ENCODE results near the gene PSEN1. TPM values are rescaled to one million over a fixed set of nuclear protein-coding genes. Genes with fewer than 3 reads are reported as not detected.

The PSEN1 gene
- total and polyA plus RNA-seq, 10 of the 15 experiments (the other 5 are each of a cell fraction or from before 2014, with no cell fraction given): 8.9 to 32.3 (median 21.8) TPM

DNA sequence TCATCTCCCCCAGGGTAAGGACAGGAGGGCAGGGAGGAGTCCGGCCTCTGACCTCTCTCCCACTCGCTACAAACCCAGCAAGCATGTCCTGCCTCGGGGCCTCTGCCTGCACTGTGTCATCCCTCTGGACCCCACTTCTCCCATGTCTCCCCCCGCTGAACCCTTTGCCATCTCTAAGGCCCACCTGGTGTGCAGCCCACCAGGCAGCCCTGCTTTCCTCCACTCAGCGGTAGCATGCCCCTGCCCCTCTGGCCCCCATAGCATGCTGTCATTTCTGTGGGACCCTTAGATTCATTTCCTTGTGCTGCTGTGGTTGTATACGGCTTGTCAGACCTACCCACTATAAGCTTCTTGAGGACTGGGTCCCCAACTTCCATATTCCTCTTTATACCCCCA lies 118.7 kb downstream of the PSEN1 start:
- Histone ChIP-seq H3K79me2 (ENCODE audit: control insufficient read depth, insufficient read depth, low read length) (no peaks in the 10 kb centered on the region), H3K9me3 (replicated peaks; ENCODE audit: control insufficient read depth, insufficient read depth, low read length) (no peaks in the 10 kb centered on the region), H3K4me3 (no peak overlapping the region), H3K9ac (ENCODE audit: control insufficient read depth, insufficient read depth, low read length) (no peak overlapping the region), H3K36me3 (ENCODE audit: control insufficient read depth in 2 of 2, insufficient read depth in 2 of 2, low read length in 1 of 2) (no peaks in the 10 kb centered on the region; a peak in 1 of 4 replicates), H3K4me1 (ENCODE audit: control insufficient read depth, insufficient read depth, low read length) (no peaks in the 10 kb centered on the region; the same call in 1 of the 2 replicates), H4K20me1 (ENCODE audit: control insufficient read depth, insufficient read depth) (no peaks in the 10 kb centered on the region), H2AFZ (ENCODE audit: control insufficient read depth, low read depth, low read length) (no peak overlapping the region), H3K27me3 (replicated peaks in 1 of 2; ENCODE audit: control insufficient read depth in 2 of 2, insufficient read depth in 2 of 2, low read length in 1 of 2) (no peaks in the 10 kb centered on the region), H3K4me2 (ENCODE audit: control insufficient read depth, insufficient read depth) (no peak overlapping the region), H3K27ac (ENCODE audit: control insufficient read depth, insufficient read depth) (no peak overlapping the region)
- no peak for DNase-seq (ENCODE audit: low read depth, low spot score)
- FAIRE-seq: no peak
- intact Hi-C loops (cut with micrococcal nuclease; ENCODE audit: unreplicated experiment) (no loop called here), in situ Hi-C loops (cut with MboI) (no loop called here)
- no TSS peak for BruUV-seq (replicated peaks)
- ChIA-PET SMC1A (ENCODE audit: uncharacterized antibody, unreplicated experiment) (interaction anchor here (1.2 kb wide), 1 partner anchor 33 kb away, joined by 3 read pairs; no protein-coding TSS in a partner anchor), POLR2A (no interaction called here), CTCF (interaction anchor here (1.0 kb wide), 1 partner anchor 23 kb away, joined by 4 read pairs; no protein-coding TSS in a partner anchor), RAD21 (ENCODE audit: unreplicated experiment) (no interaction called here)
- TF ChIP-seq, protein P1, sequence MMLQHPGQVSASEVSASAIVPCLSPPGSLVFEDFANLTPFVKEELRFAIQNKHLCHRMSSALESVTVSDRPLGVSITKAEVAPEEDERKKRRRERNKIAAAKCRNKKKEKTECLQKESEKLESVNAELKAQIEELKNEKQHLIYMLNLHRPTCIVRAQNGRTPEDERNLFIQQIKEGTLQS (IDR thresholded peaks at IDR 0.05; ENCODE audit: borderline replicate concordance, extremely low read depth, low read depth, low read length): no peak
- TF ChIP-seq, protein P2, sequence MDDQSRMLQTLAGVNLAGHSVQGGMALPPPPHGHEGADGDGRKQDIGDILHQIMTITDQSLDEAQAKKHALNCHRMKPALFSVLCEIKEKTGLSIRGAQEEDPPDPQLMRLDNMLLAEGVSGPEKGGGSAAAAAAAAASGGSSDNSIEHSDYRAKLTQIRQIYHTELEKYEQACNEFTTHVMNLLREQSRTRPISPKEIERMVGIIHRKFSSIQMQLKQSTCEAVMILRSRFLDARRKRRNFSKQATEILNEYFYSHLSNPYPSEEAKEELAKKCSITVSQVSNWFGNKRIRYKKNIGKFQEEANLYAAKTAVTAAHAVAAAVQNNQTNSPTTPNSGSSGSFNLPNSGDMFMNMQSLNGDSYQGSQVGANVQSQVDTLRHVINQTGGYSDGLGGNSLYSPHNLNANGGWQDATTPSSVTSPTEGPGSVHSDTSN (IDR thresholded peaks at IDR 0.05; ENCODE audit: insufficient replicate concordance, low read depth, low read length): no peak
- no peak for TF ChIP-seq POLR2AphosphoS5 (IDR thresholded peaks at IDR 0.05; ENCODE audit: low read length)
- TF ChIP-seq, protein P3, sequence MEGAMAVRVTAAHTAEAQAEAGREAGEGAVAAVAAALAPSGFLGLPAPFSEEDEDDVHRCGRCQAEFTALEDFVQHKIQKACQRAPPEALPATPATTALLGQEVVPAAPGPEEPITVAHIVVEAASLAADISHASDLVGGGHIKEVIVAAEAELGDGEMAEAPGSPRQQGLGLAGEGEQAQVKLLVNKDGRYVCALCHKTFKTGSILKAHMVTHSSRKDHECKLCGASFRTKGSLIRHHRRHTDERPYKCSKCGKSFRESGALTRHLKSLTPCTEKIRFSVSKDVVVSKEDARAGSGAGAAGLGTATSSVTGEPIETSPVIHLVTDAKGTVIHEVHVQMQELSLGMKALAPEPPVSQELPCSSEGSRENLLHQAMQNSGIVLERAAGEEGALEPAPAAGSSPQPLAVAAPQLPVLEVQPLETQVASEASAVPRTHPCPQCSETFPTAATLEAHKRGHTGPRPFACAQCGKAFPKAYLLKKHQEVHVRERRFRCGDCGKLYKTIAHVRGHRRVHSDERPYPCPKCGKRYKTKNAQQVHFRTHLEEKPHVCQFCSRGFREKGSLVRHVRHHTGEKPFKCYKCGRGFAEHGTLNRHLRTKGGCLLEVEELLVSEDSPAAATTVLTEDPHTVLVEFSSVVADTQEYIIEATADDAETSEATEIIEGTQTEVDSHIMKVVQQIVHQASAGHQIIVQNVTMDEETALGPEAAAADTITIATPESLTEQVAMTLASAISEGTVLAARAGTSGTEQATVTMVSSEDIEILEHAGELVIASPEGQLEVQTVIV (IDR thresholded peaks at IDR 0.05; ENCODE audit: borderline replicate concordance, partially characterized antibody): no peak
- TF ChIP-seq, protein P4, sequence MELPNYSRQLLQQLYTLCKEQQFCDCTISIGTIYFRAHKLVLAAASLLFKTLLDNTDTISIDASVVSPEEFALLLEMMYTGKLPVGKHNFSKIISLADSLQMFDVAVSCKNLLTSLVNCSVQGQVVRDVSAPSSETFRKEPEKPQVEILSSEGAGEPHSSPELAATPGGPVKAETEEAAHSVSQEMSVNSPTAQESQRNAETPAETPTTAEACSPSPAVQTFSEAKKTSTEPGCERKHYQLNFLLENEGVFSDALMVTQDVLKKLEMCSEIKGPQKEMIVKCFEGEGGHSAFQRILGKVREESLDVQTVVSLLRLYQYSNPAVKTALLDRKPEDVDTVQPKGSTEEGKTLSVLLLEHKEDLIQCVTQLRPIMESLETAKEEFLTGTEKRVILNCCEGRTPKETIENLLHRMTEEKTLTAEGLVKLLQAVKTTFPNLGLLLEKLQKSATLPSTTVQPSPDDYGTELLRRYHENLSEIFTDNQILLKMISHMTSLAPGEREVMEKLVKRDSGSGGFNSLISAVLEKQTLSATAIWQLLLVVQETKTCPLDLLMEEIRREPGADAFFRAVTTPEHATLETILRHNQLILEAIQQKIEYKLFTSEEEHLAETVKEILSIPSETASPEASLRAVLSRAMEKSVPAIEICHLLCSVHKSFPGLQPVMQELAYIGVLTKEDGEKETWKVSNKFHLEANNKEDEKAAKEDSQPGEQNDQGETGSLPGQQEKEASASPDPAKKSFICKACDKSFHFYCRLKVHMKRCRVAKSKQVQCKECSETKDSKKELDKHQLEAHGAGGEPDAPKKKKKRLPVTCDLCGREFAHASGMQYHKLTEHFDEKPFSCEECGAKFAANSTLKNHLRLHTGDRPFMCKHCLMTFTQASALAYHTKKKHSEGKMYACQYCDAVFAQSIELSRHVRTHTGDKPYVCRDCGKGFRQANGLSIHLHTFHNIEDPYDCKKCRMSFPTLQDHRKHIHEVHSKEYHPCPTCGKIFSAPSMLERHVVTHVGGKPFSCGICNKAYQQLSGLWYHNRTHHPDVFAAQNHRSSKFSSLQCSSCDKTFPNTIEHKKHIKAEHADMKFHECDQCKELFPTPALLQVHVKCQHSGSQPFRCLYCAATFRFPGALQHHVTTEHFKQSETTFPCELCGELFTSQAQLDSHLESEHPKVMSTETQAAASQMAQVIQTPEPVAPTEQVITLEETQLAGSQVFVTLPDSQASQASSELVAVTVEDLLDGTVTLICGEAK (IDR thresholded peaks at IDR 0.05; ENCODE audit: borderline replicate concordance): no peak
- TF ChIP-seq PML (IDR thresholded peaks at IDR 0.05; ENCODE audit: low read length): no peak
- WGBS (ENCODE audit: insufficient coverage, insufficient replicate concordance, low lambda C conversion rate, missing lambda C conversion rate): 79% methylated on average over 6 of the region's 6 CpGs
- no peak for ATAC-seq

All from GM12878 (cell line).